Transverse colon (tissue), 4 donors: Measurements from ENCODE around the gene CDK14. TPM values are rescaled to one million over a fixed set of nuclear protein-coding genes. Genes with fewer than 3 reads are reported as not detected.

Experiments used
- DNase-seq: peaks from one replicate; pipeline ENCODE4 v3.0.0-alpha.2; 2019
- H3K27ac ChIP-seq, 4 donors: fragments of 200-600 bp; sonication (generic); 2 replicates each; pipeline ENCODE4 v1.5.1; 2016 to 2018; ENCODE audit warnings: inconsistent platforms in 4 of 4
- H3K27me3 ChIP-seq: fragments of 200-600 bp; sonication (generic); 2 replicates; pipeline ENCODE4 v1.5.1; 2017; ENCODE audit warnings: inconsistent platforms
- H3K36me3 ChIP-seq, 4 donors: fragments of 200-600 bp; sonication (generic); 2 replicates each; pipeline ENCODE4 v1.5.1; 2017 to 2019; ENCODE audit warnings: inconsistent platforms in 4 of 4
- H3K4me1 ChIP-seq, 4 donors: fragments of 200-600 bp; sonication (generic); 2 replicates each; pipeline ENCODE4 v1.5.1; 2017 to 2020; ENCODE audit warnings: inconsistent platforms in 4 of 4
- H3K4me3 ChIP-seq, 4 donors: fragments of 200-600 bp; sonication (generic); 1 replicate in 1 of 4; 2 replicates in 3 of 4; pipeline versions ENCODE4 v1.5.1 to v1.6.1; 2017 to 2019; ENCODE audit warnings: inconsistent platforms in 4 of 4
- H3K9me3 ChIP-seq, 2 donors: fragments of 200-600 bp; sonication (generic); 2 replicates each; pipeline ENCODE4 v1.5.1; 2017 to 2019; ENCODE audit warnings: inconsistent platforms in 2 of 2
- CTCF ChIP-seq, 5 experiments: fragments of 200-600 bp in 3 of 5; fragments of 450-650 bp in 2 of 5; sonication (generic) in 3 of 5; IDR thresholded peaks; 1 replicate in 2 of 5; 2 replicates in 3 of 5; pipeline ENCODE4 v1.5.1; 2016 to 2017; ENCODE audit warnings: antibody characterized with exemption in 5 of 5, inconsistent platforms in 3 of 5, mild to moderate bottlenecking in 2 of 5, moderate library complexity in 1 of 5
- EP300 ChIP-seq: sonication (generic); formaldehyde crosslinking; IDR thresholded peaks from one replicate; pipeline ENCODE4 v1.6.1; 2017; ENCODE audit warnings: antibody characterized with exemption, low read depth
- POLR2A ChIP-seq: fragments of 450-650 bp; IDR thresholded peaks from one replicate; pipeline ENCODE4 v1.6.1; 2016; ENCODE audit warnings: antibody characterized with exemption, mild to moderate bottlenecking, moderate library complexity
- POLR2AphosphoS5 ChIP-seq, 3 donors: sonication (generic); formaldehyde crosslinking; IDR thresholded peaks; one replicate each; pipeline ENCODE4 v1.6.1; 2016; ENCODE audit warnings: antibody characterized with exemption in 3 of 3
- WGBS, 2 donors: methylation state at CpG; one replicate each; pipeline ENCODE4 v1.1.5; 2018; ENCODE audit warnings: low coverage in 1 of 2; 5-methylcytosine and 5-hydroxymethylcytosine counted together
- in situ Hi-C, 4 donors: fragments of 200-750 bp; cut with MboI; loops; one replicate each; pipeline versions ENCODE4 v1.15.0 to v1.15.1; 2017; ENCODE audit warnings: low sequenced_read_pairs in 3 of 4, low pct_ligation_motif_present in 1 of 4, low pct_unique_long_range_greater_than_20kb in 1 of 4
- intact Hi-C: fragments of 100-400 bp; cut with DNase I; formaldehyde crosslinking; loops from one replicate; pipeline ENCODE4 v1.15.1; 2023; ENCODE audit warnings: low total_unique reads
- total RNA-seq, 4 donors: library from RNA; depleted of rRNA; stranded (reverse); fragments of >200 nt; gene quantifications; one replicate each; pipeline ENCODE4 v1.1.0, GENCODE V29; 2016

CDK14 gene
- total RNA-seq, 4 donors from 2014 or later = 0.40 to 15.4 (median 4.8) TPM

- intact Hi-C loops (no loop called here), in situ Hi-C loops (no loop called here)
- no peaks in the 10 kb centered on the region for H3K36me3 ChIP-seq
- TF ChIP-seq EP300 (no peak), POLR2A (no peak), CTCF (IDR thresholded peaks at IDR 0.05) (no peak), POLR2AphosphoS5 (IDR thresholded peaks at IDR 0.05) (no peak)
- H3K27ac ChIP-seq = no peak overlapping the region
- no peaks in the 10 kb centered on the region for H3K27me3 ChIP-seq
- no peak for DNase-seq
- H3K4me1 ChIP-seq = no peaks in the 10 kb centered on the region
- no peaks in the 10 kb centered on the region for H3K9me3 ChIP-seq
- H3K4me3 ChIP-seq = no peak overlapping the region
Observed at GRCh38 chr7:91181949-91182348, 585.8 kb downstream of the CDK14 start.

GRCh38 chr7:91182819-91183764, 587.0 kb downstream of the CDK14 start:
- Histone ChIP-seq H3K4me1 (no peaks in the 10 kb centered on the region), H3K27me3 (no peaks in the 10 kb centered on the region), H3K9me3 (no peaks in the 10 kb centered on the region), H3K36me3 (no peaks in the 10 kb centered on the region), H3K4me3 (no peak overlapping the region), H3K27ac (no peak overlapping the region)
- intact Hi-C loops = no loop called here
- TF ChIP-seq CTCF (IDR thresholded peaks at IDR 0.05) (no peak), POLR2A (no peak), POLR2AphosphoS5 (IDR thresholded peaks at IDR 0.05) (no peak), EP300 (no peak)
- no peak for DNase-seq
- 56 to 71% methylated on average over 3 to 5 of the region's 5 CpGs for WGBS, 2 donors
- in situ Hi-C loops = no loop called here

- Histone ChIP-seq H3K36me3 (no peaks in the 10 kb centered on the region), H3K27me3 (no peaks in the 10 kb centered on the region), H3K4me3 (no peak overlapping the region), H3K9me3 (no peaks in the 10 kb centered on the region), H3K4me1 (no peaks in the 10 kb centered on the region), H3K27ac (no peak overlapping the region)
- in situ Hi-C loops = no loop called here
- WGBS, 2 donors = 89% methylated on average over 2 of the region's 2 CpGs
- DNase-seq = no peak
- intact Hi-C loops = no loop called here
- TF ChIP-seq CTCF (IDR thresholded peaks at IDR 0.05) = no peak
- no peak for TF ChIP-seq POLR2AphosphoS5 (IDR thresholded peaks at IDR 0.05)
- no peak for TF ChIP-seq POLR2A
- no peak for TF ChIP-seq EP300
Observed at GRCh38 chr7:91185771-91186170, 589.6 kb downstream of the CDK14 start.

GRCh38 chr7:91187061-91187460, 590.9 kb downstream of the CDK14 start:
- no peaks in the 10 kb centered on the region for H3K36me3 ChIP-seq
- TF ChIP-seq EP300 = no peak
- no peak for TF ChIP-seq POLR2A
- TF ChIP-seq CTCF (IDR thresholded peaks at IDR 0.05) = no peak
- no peak for TF ChIP-seq POLR2AphosphoS5 (IDR thresholded peaks at IDR 0.05)
- H3K27ac ChIP-seq = no peak overlapping the region
- intact Hi-C loops (no loop called here), in situ Hi-C loops (no loop called here)
- WGBS, 2 donors = 87 to 91% methylated on average over 2 of the region's 2 CpGs
- no peaks in the 10 kb centered on the region for H3K4me1 ChIP-seq
- no peaks in the 10 kb centered on the region for H3K27me3 ChIP-seq
- no peak for DNase-seq
- no peaks in the 10 kb centered on the region for H3K9me3 ChIP-seq
- no peak overlapping the region for H3K4me3 ChIP-seq
